ENCODE measurements around the gene PCBP1. TPM values are rescaled to one million over a fixed set of nuclear protein-coding genes. Genes with fewer than 3 reads are reported as not detected.

Gene PCBP1
- total and polyA plus RNA-seq, 9 of the 15 experiments (the other 6 are each of a cell fraction or from before 2014, with no cell fraction given): 19.2 to 407 (median 78.1) TPM

- TF ChIP-seq ZBTB17 (CRISPR knock-in tag; IDR thresholded peaks at IDR 0.05) (0 out of 2 replicates have a peak, but pooled peaks have one; percentile 18), TCF15 (CRISPR knock-in tag; IDR thresholded peaks at IDR 0.05) (0 out of 2 replicates have a peak, but pooled peaks have one; percentile 39), NR3C1 (CRISPR knock-in tag; IDR thresholded peaks at IDR 0.05) (no peak), ZNF121 (CRISPR knock-in tag; conservative IDR thresholded peaks at IDR 0.05) (no peak), TCF7L2 (IDR thresholded peaks at IDR 0.05; ENCODE audit: low read depth, low read length) (no peak), NBN (IDR thresholded peaks at IDR 0.05; ENCODE audit: low read depth) (no peak), ARHGAP35 (IDR thresholded peaks at IDR 0.05; ENCODE audit: partially characterized antibody) (no peak), RBBP5 (IDR thresholded peaks at IDR 0.05; ENCODE audit: borderline replicate concordance, insufficient read depth, low read length, poor library complexity, severe bottlenecking) (peak; percentile 24), TAF7 (tag; IDR thresholded peaks at IDR 0.05) (no peak), PKNOX1 (IDR thresholded peaks at IDR 0.05) (peak; percentile 37), TEAD4 (IDR thresholded peaks at IDR 0.05; ENCODE audit: low read length) (no peak), TEAD4 (CRISPR knock-in tag; IDR thresholded peaks at IDR 0.05; ENCODE audit: borderline replicate concordance) (no peak), ZNF668 (CRISPR knock-in tag; IDR thresholded peaks at IDR 0.05) (0 out of 2 replicates have a peak, but pooled peaks have one; percentile 32), SAP30 (IDR thresholded peaks at IDR 0.05; ENCODE audit: borderline replicate concordance, insufficient read depth, low read depth, low read length, poor library complexity, severe bottlenecking) (no peak), FOXJ3 (CRISPR knock-in tag; IDR thresholded peaks at IDR 0.05) (no peak), ATF7 (IDR thresholded peaks at IDR 0.05) (no peak), NR4A1 (CRISPR knock-in tag; IDR thresholded peaks at IDR 0.05) (0 out of 2 replicates have a peak, but pooled peaks have one; percentile 56), NR4A1 (tag; IDR thresholded peaks at IDR 0.05) (no peak), ATF4 (CRISPR knock-in tag; IDR thresholded peaks at IDR 0.05) (0 out of 2 replicates have a peak, but pooled peaks have one; percentile 35), HNRNPH1 (optimal IDR thresholded peaks at IDR 0.05; ENCODE audit: low read depth, low read length) (no peak), ZNF511 (CRISPR knock-in tag; IDR thresholded peaks at IDR 0.05) (no peak), MEIS2 (IDR thresholded peaks at IDR 0.05; ENCODE audit: partially characterized antibody) (peak; percentile 68), MEF2A (IDR thresholded peaks at IDR 0.05; ENCODE audit: control insufficient read depth, low read depth, low read length) (no peak), ZNF785 (CRISPR knock-in tag; IDR thresholded peaks at IDR 0.05) (no peak), THRAP3 (IDR thresholded peaks at IDR 0.05; ENCODE audit: borderline replicate concordance) (no peak), ETV6 (IDR thresholded peaks at IDR 0.05; ENCODE audit: borderline replicate concordance in 1 of 2, low read depth in 2 of 2, low read length in 1 of 2) (no peak), ETV6 (CRISPR knock-in tag; IDR thresholded peaks at IDR 0.05; ENCODE audit: borderline replicate concordance) (no peak)
Observed at GRCh38 chr2:70133491-70134322, 46.4 kb downstream of the PCBP1 start (continued).

Measured in K562 (cell line).